H9 (cell line): Measurements from ENCODE around the gene HNRNPH2. TPM values are rescaled to one million over a fixed set of nuclear protein-coding genes. Genes with fewer than 3 reads are reported as not detected.

Experiments
- DNase-seq: peaks from one replicate; pipeline ENCODE4 v3.0.0-alpha.2; 2017
- H2AFZ ChIP-seq: one replicate; pipeline ENCODE4 v1.6.1; 2013; ENCODE audit warnings: mild to moderate bottlenecking, low read length, control low read depth, moderate library complexity
- H2AK5ac ChIP-seq: 2 replicates; pipeline ENCODE4 v1.6.1; 2013; ENCODE audit warnings: low read length, control low read depth, mixed read lengths; ENCODE audit not compliant: insufficient read length
- H2BK120ac ChIP-seq: one replicate; pipeline ENCODE4 v1.6.1; 2013; ENCODE audit warnings: low read depth, mild to moderate bottlenecking, low read length, control low read depth, inconsistent platforms; ENCODE audit not compliant: poor library complexity, severe bottlenecking
- H2BK12ac ChIP-seq: 2 replicates; pipeline ENCODE4 v1.6.1; 2013; ENCODE audit warnings: low read length, control low read depth, mixed read lengths, low read depth; ENCODE audit not compliant: insufficient read length
- H2BK15ac ChIP-seq: 2 replicates; pipeline ENCODE4 v1.6.1; 2013; ENCODE audit warnings: low read depth, low read length, control low read depth
- H2BK20ac ChIP-seq: one replicate; pipeline ENCODE4 v1.6.1; 2013; ENCODE audit warnings: low read depth, mild to moderate bottlenecking, low read length, control low read depth, inconsistent platforms; ENCODE audit not compliant: poor library complexity, severe bottlenecking
- H2BK5ac ChIP-seq: 2 replicates; pipeline ENCODE4 v1.6.1; 2013; ENCODE audit warnings: low read length, control low read depth, mixed read lengths; ENCODE audit not compliant: insufficient read length
- H3K14ac ChIP-seq: 2 replicates; pipeline ENCODE4 v1.6.1; 2013; ENCODE audit warnings: low read length, control low read depth; ENCODE audit not compliant: insufficient read depth
- H3K18ac ChIP-seq: 2 replicates; pipeline ENCODE4 v1.6.1; 2013; ENCODE audit warnings: low read depth, mild to moderate bottlenecking, mixed read lengths, low read length, control low read depth; ENCODE audit not compliant: insufficient read length
- H3K23ac ChIP-seq: 2 replicates; pipeline ENCODE4 v1.6.1; 2013; ENCODE audit warnings: low read length, control low read depth, mixed read lengths, low read depth; ENCODE audit not compliant: insufficient read length
- H3K23me2 ChIP-seq: 2 replicates; pipeline ENCODE4 v1.6.1; 2013; ENCODE audit warnings: low read depth, mild to moderate bottlenecking, mixed read lengths, low read length, control low read depth; ENCODE audit not compliant: insufficient read length, poor library complexity, severe bottlenecking
- H3K27ac ChIP-seq: 2 replicates; pipeline ENCODE4 v1.5.1; 2013; ENCODE audit warnings: low read length, control low read depth, mixed read lengths, low read depth; ENCODE audit not compliant: insufficient read length
- H3K27me3 ChIP-seq: 2 replicates; pipeline ENCODE4 v1.6.1; 2013; ENCODE audit warnings: low read length, control low read depth, inconsistent platforms; ENCODE audit not compliant: insufficient read depth
- H3K4ac ChIP-seq: 2 replicates; pipeline ENCODE4 v1.6.1; 2013; ENCODE audit warnings: low read depth, mild to moderate bottlenecking, control low read depth, inconsistent platforms, low read length, moderate library complexity
- H3K4me1 ChIP-seq: 2 replicates; pipeline ENCODE4 v1.6.1; 2013; ENCODE audit warnings: low read length, control low read depth, inconsistent platforms; ENCODE audit not compliant: insufficient read depth
- H3K4me2 ChIP-seq: 2 replicates; pipeline ENCODE4 v1.6.1; 2013; ENCODE audit warnings: low read length, control low read depth, mixed read lengths; ENCODE audit not compliant: insufficient read length, insufficient read depth
- H3K56ac ChIP-seq: 2 replicates; pipeline ENCODE4 v1.6.1; 2013; ENCODE audit warnings: low read depth, mild to moderate bottlenecking, mixed read lengths, low read length, control low read depth; ENCODE audit not compliant: insufficient read length
- H3K79me1 ChIP-seq: 2 replicates; pipeline ENCODE4 v1.6.1; 2013; ENCODE audit warnings: low read depth, mild to moderate bottlenecking, moderate library complexity, low read length, control low read depth, inconsistent platforms; ENCODE audit not compliant: insufficient read depth, poor library complexity, severe bottlenecking
- H3K79me2 ChIP-seq: 2 replicates; pipeline ENCODE4 v1.6.1; 2013; ENCODE audit warnings: low read length, control low read depth, inconsistent platforms; ENCODE audit not compliant: insufficient read depth
- H3K9ac ChIP-seq: 2 replicates; pipeline ENCODE4 v1.6.1; 2013; ENCODE audit warnings: low read length, control low read depth, mixed read lengths; ENCODE audit not compliant: insufficient read length; ENCODE audit errors: extremely low read depth
- H3K9me3 ChIP-seq: one replicate; pipeline ENCODE4 v1.6.1; 2013; ENCODE audit warnings: low read depth, low read length, inconsistent platforms; ENCODE audit not compliant: control insufficient read depth
- H3T11ph ChIP-seq: one replicate; pipeline ENCODE4 v1.6.1; 2013; ENCODE audit warnings: mild to moderate bottlenecking, low read length, control low read depth, inconsistent platforms
- H4K20me1 ChIP-seq: one replicate; pipeline ENCODE4 v1.6.1; 2013; ENCODE audit not compliant: control insufficient read depth, insufficient read length, insufficient read depth
- H4K5ac ChIP-seq: 2 replicates; pipeline ENCODE4 v1.6.1; 2013; ENCODE audit warnings: low read depth, mild to moderate bottlenecking, mixed read lengths, low read length, control low read depth; ENCODE audit not compliant: insufficient read length
- H4K8ac ChIP-seq: replicated peaks from 2 replicates; pipeline ENCODE4 v1.6.1; 2013; ENCODE audit warnings: low read length, control low read depth, mixed read lengths, low read depth; ENCODE audit not compliant: insufficient read length
- H4K91ac ChIP-seq: 2 replicates; pipeline ENCODE4 v1.6.1; 2013; ENCODE audit warnings: low read depth, mild to moderate bottlenecking, moderate library complexity, mixed read lengths, low read length, control low read depth; ENCODE audit not compliant: insufficient read length
- H3K27ac Mint-ChIP-seq, 3 experiments: 2 replicates in 2 of 3; 3 replicates in 1 of 3; pipeline ENCODE4 v1.8.0; 2020 to 2021; ENCODE audit warnings: mixed read lengths in 3 of 3, mild to moderate bottlenecking in 1 of 3, moderate library complexity in 1 of 3
- H3K27me3 Mint-ChIP-seq: 2 replicates; pipeline ENCODE4 v1.8.0; 2021; ENCODE audit warnings: low read depth, mild to moderate bottlenecking, moderate library complexity, mixed read lengths
- H3K36me3 Mint-ChIP-seq, 3 experiments: 2 replicates in 2 of 3; 3 replicates in 1 of 3; pipeline ENCODE4 v1.8.0; 2020 to 2021; ENCODE audit warnings: low read depth in 3 of 3, mixed read lengths in 3 of 3; ENCODE audit not compliant: insufficient read depth in 1 of 3
- H3K4me1 Mint-ChIP-seq, 2 experiments: 2 replicates each; pipeline ENCODE4 v1.8.0; 2020; ENCODE audit warnings: mixed read lengths in 2 of 2
- H3K4me3 Mint-ChIP-seq, 2 experiments: 2 replicates in 1 of 2; 3 replicates in 1 of 2; pipeline ENCODE4 v1.8.0; 2020 to 2021; ENCODE audit warnings: mild to moderate bottlenecking in 2 of 2, mixed read lengths in 2 of 2, moderate library complexity in 1 of 2
- H3K9me3 Mint-ChIP-seq, 2 experiments: 2 replicates in 1 of 2; 3 replicates in 1 of 2; pipeline ENCODE4 v1.8.0; 2020; ENCODE audit warnings: mild to moderate bottlenecking in 2 of 2, mixed read lengths in 2 of 2, moderate library complexity in 1 of 2
- WGBS: extraction: QIAGEN DNeasy Blood & Tissue Kit; methylation state at CpG from one replicate; pipeline ENCODE4 v1.1.7; 2013; ENCODE audit warnings: missing lambda C conversion rate, low lambda C conversion rate, mixed read lengths; ENCODE audit not compliant: insufficient read length; ENCODE audit errors: extremely low coverage; 5-methylcytosine and 5-hydroxymethylcytosine counted together
- total RNA-seq: library from RNA; stranded (reverse); gene quantifications from 2 replicates; pipeline ENCODE4 v1.2.1, GENCODE V29; 2021
- TF ChIP-seq, protein P1 (sequence below): fragments of 200-600 bp; sonication (generic); conservative IDR thresholded peaks from 3 replicates; pipeline ENCODE4 v1.8.0; 2021; ENCODE audit warnings: antibody characterized with exemption, mild to moderate bottlenecking

The HNRNPH2 gene
- total RNA-seq, 1 experiment from 2014 or later = 60.2 TPM

- Histone ChIP-seq H3K4ac (no peak overlapping the region), H4K8ac (no peak overlapping the region), H4K91ac (no peak overlapping the region), H3K14ac (no peak overlapping the region), H3K4me2 (no peak overlapping the region), H3K4me1 (no peaks in the 10 kb centered on the region; the same call in 1 of the 2 replicates), H2BK12ac (no peak overlapping the region), H3K23ac (no peak overlapping the region), H3T11ph (no peak overlapping the region), H2BK5ac (no peak overlapping the region), H3K27me3 (no peaks in the 10 kb centered on the region), H3K9ac (no peak overlapping the region), H3K56ac (no peak overlapping the region), H2BK15ac (no peak overlapping the region), H2AFZ (no peak overlapping the region), H2BK20ac (no peak overlapping the region), H3K27ac (no peak overlapping the region), H4K5ac (no peak overlapping the region), H3K79me2 (no peaks in the 10 kb centered on the region), H3K79me1 (no peaks in the 10 kb centered on the region), H3K9me3 (peaks cover 40% of the 10 kb centered on the region), H4K20me1 (no peaks in the 10 kb centered on the region), H2AK5ac (no peak overlapping the region), H2BK120ac (no peak overlapping the region), H3K18ac (no peak overlapping the region), H3K23me2 (no peaks in the 10 kb centered on the region)
- H3K9me3 Mint-ChIP-seq = peaks cover 52 to 59% of the 10 kb centered on the region in 2 experiments
- H3K27me3 Mint-ChIP-seq = no peaks in the 10 kb centered on the region; the same call in 1 of the 2 replicates
- DNase-seq = no peak
- no CpG with 5 or more reads among the region's 6 CpGs for WGBS
- peaks cover 7 to 13% of the 10 kb centered on the region in 2 experiments for H3K4me1 Mint-ChIP-seq
- TF ChIP-seq, protein P1, sequence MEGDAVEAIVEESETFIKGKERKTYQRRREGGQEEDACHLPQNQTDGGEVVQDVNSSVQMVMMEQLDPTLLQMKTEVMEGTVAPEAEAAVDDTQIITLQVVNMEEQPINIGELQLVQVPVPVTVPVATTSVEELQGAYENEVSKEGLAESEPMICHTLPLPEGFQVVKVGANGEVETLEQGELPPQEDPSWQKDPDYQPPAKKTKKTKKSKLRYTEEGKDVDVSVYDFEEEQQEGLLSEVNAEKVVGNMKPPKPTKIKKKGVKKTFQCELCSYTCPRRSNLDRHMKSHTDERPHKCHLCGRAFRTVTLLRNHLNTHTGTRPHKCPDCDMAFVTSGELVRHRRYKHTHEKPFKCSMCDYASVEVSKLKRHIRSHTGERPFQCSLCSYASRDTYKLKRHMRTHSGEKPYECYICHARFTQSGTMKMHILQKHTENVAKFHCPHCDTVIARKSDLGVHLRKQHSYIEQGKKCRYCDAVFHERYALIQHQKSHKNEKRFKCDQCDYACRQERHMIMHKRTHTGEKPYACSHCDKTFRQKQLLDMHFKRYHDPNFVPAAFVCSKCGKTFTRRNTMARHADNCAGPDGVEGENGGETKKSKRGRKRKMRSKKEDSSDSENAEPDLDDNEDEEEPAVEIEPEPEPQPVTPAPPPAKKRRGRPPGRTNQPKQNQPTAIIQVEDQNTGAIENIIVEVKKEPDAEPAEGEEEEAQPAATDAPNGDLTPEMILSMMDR = no peak
- H3K36me3 Mint-ChIP-seq = peaks cover 5 to 8% (median 7%) of the 10 kb centered on the region in 3 experiments
- H3K27ac Mint-ChIP-seq = no peak overlapping the region
- H3K4me3 Mint-ChIP-seq = no peak overlapping the region
These were observed 21.5 kb upstream of the HNRNPH2 start for GRCh38 chrX:101386542-101386885.
